H1 (cell line): ENCODE data around the gene POU6F2. TPM values are rescaled to one million over a fixed set of nuclear protein-coding genes. Genes with fewer than 3 reads are reported as not detected.

Experiments
- CTCF ChIA-PET: fragments of 300-600 bp; sonication (Branson Sonifier 250); formaldehyde crosslinking; loops from one replicate; lab custom pipeline; 2021; ENCODE audit not compliant: partially characterized antibody; lab: Charles Lee
- POLR2A ChIA-PET: fragments of 300-600 bp; sonication (Branson Sonifier 250); formaldehyde crosslinking; loops from one replicate; lab custom pipeline; 2021; ENCODE audit warnings: inconsistent platforms; ENCODE audit not compliant: partially characterized antibody; lab: Charles Lee
- DNase-seq, 2 experiments: peaks; one replicate each; pipeline versions ENCODE4 v3.0.0 to v3.0.0-alpha.2; 2010 to 2022; ENCODE audit warnings: low spot score in 2 of 2, low read depth in 1 of 2, mixed read lengths in 1 of 2
- FAIRE-seq: peaks from 2 replicates; lab custom pipeline; 2011; peaks lifted over from hg19 to GRCh38; lab: Jason Lieb, UNC
- H2AFZ ChIP-seq: 2 replicates; pipeline ENCODE4 v1.8.1; 2012; ENCODE audit warnings: low read length, inconsistent platforms
- H2AK5ac ChIP-seq: 2 replicates; pipeline ENCODE4 v1.6.1; 2013; ENCODE audit warnings: low read depth, low read length
- H2BK120ac ChIP-seq: replicated peaks from 2 replicates; pipeline ENCODE3; 2013; ENCODE audit warnings: low read depth, low read length, inconsistent platforms
- H2BK12ac ChIP-seq: 2 replicates; pipeline ENCODE4 v1.6.1; 2013; ENCODE audit warnings: low read depth, low read length
- H2BK15ac ChIP-seq: 2 replicates; pipeline ENCODE4 v1.6.1; 2013; ENCODE audit warnings: low read length
- H2BK20ac ChIP-seq: 2 replicates; pipeline ENCODE4 v1.6.1; 2013; ENCODE audit warnings: low read length
- H2BK5ac ChIP-seq: 2 replicates; pipeline ENCODE4 v1.6.1; 2013; ENCODE audit warnings: low read depth, low read length
- H3K14ac ChIP-seq: 2 replicates; pipeline ENCODE4 v1.6.1; 2013; ENCODE audit warnings: inconsistent platforms; ENCODE audit not compliant: insufficient read length
- H3K18ac ChIP-seq: 2 replicates; pipeline ENCODE4 v1.6.1; 2013; ENCODE audit warnings: low read length; ENCODE audit errors: extremely low read depth
- H3K23ac ChIP-seq: 2 replicates; pipeline ENCODE4 v1.6.1; 2013; ENCODE audit warnings: inconsistent platforms; ENCODE audit not compliant: insufficient read length
- H3K23me2 ChIP-seq: 2 replicates; pipeline ENCODE4 v1.6.1; 2013; ENCODE audit warnings: low read depth, low read length
- H3K27ac ChIP-seq: 2 replicates; pipeline ENCODE4 v1.6.1; 2011; ENCODE audit warnings: low read depth, low read length, inconsistent platforms
- H3K27me3 ChIP-seq, 4 experiments: replicated peaks in 1 of 4; 1 replicate in 1 of 4; 2 replicates in 3 of 4; pipeline versions ENCODE4 v1.6.1 to v1.8.1; 2011 to 2013; ENCODE audit warnings: low read length in 3 of 4, mild to moderate bottlenecking in 3 of 4, inconsistent platforms in 2 of 4, mixed read lengths in 2 of 4, moderate library complexity in 1 of 4; ENCODE audit not compliant: control insufficient read depth in 3 of 4, insufficient read depth in 3 of 4; ENCODE audit errors: extremely low read depth in 1 of 4
- H3K36me3 ChIP-seq, 4 experiments: 2 replicates each; pipeline versions ENCODE4 v1.6.1 to v1.8.1; 2011 to 2013; ENCODE audit warnings: mild to moderate bottlenecking in 4 of 4, low read length in 3 of 4, moderate library complexity in 2 of 4, control low read depth in 1 of 4, inconsistent platforms in 1 of 4; ENCODE audit not compliant: insufficient read depth in 4 of 4, control insufficient read depth in 2 of 4
- H3K4ac ChIP-seq: replicated peaks from 2 replicates; pipeline ENCODE3; 2013; ENCODE audit warnings: low read length, low read depth, mixed read lengths, inconsistent platforms; ENCODE audit not compliant: insufficient read length
- H3K4me1 ChIP-seq, 4 experiments: replicated peaks in 1 of 4; 1 replicate in 1 of 4; 2 replicates in 3 of 4; pipeline versions ENCODE4 v1.6.1 to v1.8.1; 2011 to 2013; ENCODE audit warnings: low read length in 3 of 4, inconsistent platforms in 2 of 4, mixed read lengths in 1 of 4; ENCODE audit not compliant: insufficient read depth in 4 of 4, control insufficient read depth in 3 of 4
- H3K4me2 ChIP-seq, 2 experiments: 2 replicates each; pipeline versions ENCODE4 v1.6.1 to v1.8.1; 2011 to 2013; ENCODE audit warnings: low read depth in 2 of 2, low read length in 2 of 2, control low read depth in 1 of 2, inconsistent platforms in 1 of 2, mild to moderate bottlenecking in 1 of 2; ENCODE audit not compliant: insufficient read depth in 1 of 2
- H3K4me3 ChIP-seq, 4 experiments: fragments of 200-600, 300-600 bp in 1 of 4; sonication (generic), shearing (Covaris generic), sonication (Bioruptor Twin) in 1 of 4; 2 replicates each; pipeline versions ENCODE4 v1.5.1 to v1.8.1; 2011 to 2016; ENCODE audit warnings: low read length in 4 of 4, low read depth in 3 of 4, control low read depth in 2 of 4, inconsistent platforms in 2 of 4, mild to moderate bottlenecking in 2 of 4, mixed read lengths in 1 of 4, moderate library complexity in 1 of 4; ENCODE audit not compliant: insufficient read depth in 2 of 4; ENCODE audit errors: extremely low read depth in 1 of 4
- H3K56ac ChIP-seq: replicated peaks from 2 replicates; pipeline ENCODE3; 2013; ENCODE audit warnings: low read depth, mild to moderate bottlenecking, mixed read lengths, low read length, inconsistent platforms; ENCODE audit not compliant: insufficient read length
- H3K79me1 ChIP-seq: 2 replicates; pipeline ENCODE4 v1.6.1; 2013; ENCODE audit warnings: low read depth, low read length, control low read depth
- H3K79me2 ChIP-seq, 2 experiments: 2 replicates each; pipeline versions ENCODE4 v1.6.1 to v1.8.1; 2012 to 2013; ENCODE audit warnings: low read length in 2 of 2, mild to moderate bottlenecking in 2 of 2, inconsistent platforms in 1 of 2; ENCODE audit not compliant: insufficient read depth in 2 of 2, control insufficient read depth in 1 of 2
- H3K9ac ChIP-seq, 4 experiments: replicated peaks in 1 of 4; 1 replicate in 1 of 4; 2 replicates in 3 of 4; pipeline versions ENCODE4 v1.6.1 to v1.8.1; 2011 to 2013; ENCODE audit warnings: low read depth in 3 of 4, low read length in 3 of 4, control low read depth in 2 of 4, mild to moderate bottlenecking in 2 of 4, moderate library complexity in 2 of 4, inconsistent platforms in 1 of 4; ENCODE audit errors: extremely low read depth in 1 of 4
- H3K9me3 ChIP-seq, 2 experiments: 2 replicates each; pipeline versions ENCODE4 v1.6.1 to v1.8.1; 2012 to 2013; ENCODE audit warnings: mild to moderate bottlenecking in 2 of 2, moderate library complexity in 2 of 2, control low read depth in 1 of 2, inconsistent platforms in 1 of 2, low read depth in 1 of 2, low read length in 1 of 2, mixed read lengths in 1 of 2; ENCODE audit not compliant: insufficient read depth in 2 of 2
- H4K20me1 ChIP-seq, 2 experiments: replicated peaks in 1 of 2; 2 replicates each; pipeline versions ENCODE3 to v1.8.1; 2011 to 2013; ENCODE audit warnings: inconsistent platforms in 2 of 2, low read length in 2 of 2, mild to moderate bottlenecking in 1 of 2; ENCODE audit not compliant: insufficient read depth in 2 of 2, control insufficient read depth in 1 of 2
- H4K5ac ChIP-seq: 2 replicates; pipeline ENCODE4 v1.6.1; 2013; ENCODE audit warnings: low read length, low read depth, mixed read lengths, inconsistent platforms; ENCODE audit not compliant: insufficient read length
- H4K8ac ChIP-seq: 2 replicates; pipeline ENCODE4 v1.8.0; 2013; ENCODE audit warnings: mild to moderate bottlenecking, moderate library complexity, low read length, inconsistent platforms; ENCODE audit not compliant: insufficient read depth; ENCODE audit errors: extremely low read depth
- H4K91ac ChIP-seq: replicated peaks from 2 replicates; pipeline ENCODE3; 2013; ENCODE audit warnings: low read length, mixed read lengths, inconsistent platforms; ENCODE audit not compliant: insufficient read length
- ATF2 ChIP-seq: IDR thresholded peaks from 2 replicates; pipeline ENCODE4 v1.6.1; 2012; ENCODE audit warnings: low read length, inconsistent platforms
- EGR1 ChIP-seq: IDR thresholded peaks from 2 replicates; pipeline ENCODE4 v1.6.1; 2011; ENCODE audit warnings: low read depth, low read length, borderline replicate concordance
- TAF1 ChIP-seq: IDR thresholded peaks from 2 replicates; pipeline ENCODE4 v1.6.1; 2011; ENCODE audit warnings: mild to moderate bottlenecking, low read depth, low read length
- TEAD4 ChIP-seq: IDR thresholded peaks from 2 replicates; pipeline ENCODE4 v1.6.1; 2012; ENCODE audit warnings: low read depth, low read length, inconsistent platforms, mixed read lengths
- ZNF274 ChIP-seq: IDR thresholded peaks from 2 replicates; pipeline ENCODE4 v1.7.0; 2012; ENCODE audit warnings: low read length, borderline replicate concordance; ENCODE audit errors: extremely low read depth
- WGBS, 2 experiments: shearing (Covaris generic) in 1 of 2; methylation state at CpG; one replicate each; pipeline versions ENCODE4 v1.1.6 to v1.1.7; 2013 to 2015; ENCODE audit warnings: low lambda C conversion rate in 2 of 2, mixed read lengths in 2 of 2, inconsistent platforms in 1 of 2, low coverage in 1 of 2, missing lambda C conversion rate in 1 of 2; ENCODE audit not compliant: insufficient replicate concordance in 2 of 2, insufficient coverage in 1 of 2, insufficient read length in 1 of 2; ENCODE audit errors: extremely low coverage in 1 of 2, missing lambda C conversion rate in 1 of 2; 5-methylcytosine and 5-hydroxymethylcytosine counted together
- polyA plus RNA-seq, 7 experiments: library from polyadenylated mRNA; depleted of rRNA in 3 of 7; stranded (reverse) in 5 of 7; unstranded in 2 of 7; fragments of >200 nt in 5 of 7; fragments of 200-250 nt in 2 of 7; gene quantifications; 1 replicate in 5 of 7; 2 replicates in 1 of 7; 4 replicates in 1 of 7; pipeline versions ENCODE4 v1.2.1 to v1.2.3, GENCODE V29; 2011 to 2013; ENCODE audit warnings: missing spikeins in 2 of 7, mixed read lengths in 2 of 7
- total RNA-seq: library from RNA; stranded (reverse); fragmentation: NEBNext Ultra II Directional; extraction: Animal tissue kit (Norgen Biotek cat#: 25700); gene quantifications from 2 replicates; pipeline ENCODE4 v1.2.1, GENCODE V29; 2021

The POU6F2 gene
- total and polyA plus RNA-seq, 2 of the 8 experiments (the other 6 are each of a cell fraction or from before 2014, with no cell fraction given) = 1.1 to 2.0 TPM

GRCh38 chr7:39100270-39100669, 122.6 kb downstream of the POU6F2 start:
- FAIRE-seq = no peak
- Histone ChIP-seq H3K36me3 (no peaks in the 10 kb centered on the region), H2AK5ac (no peak overlapping the region), H2BK12ac (no peak overlapping the region), H2BK120ac (no peak overlapping the region), H3K27me3 (no peaks in the 10 kb centered on the region), H3K56ac (no peak overlapping the region), H2BK15ac (no peak overlapping the region), H3K79me1 (no peaks in the 10 kb centered on the region), H3K23me2 (no peaks in the 10 kb centered on the region), H3K4me3 (no peak overlapping the region), H2BK20ac (no peak overlapping the region), H3K18ac (no peak overlapping the region), H4K20me1 (no peaks in the 10 kb centered on the region), H3K4me1 (no peaks in the 10 kb centered on the region), H3K9ac (no peak overlapping the region), H3K4ac (no peak overlapping the region), H3K27ac (no peak overlapping the region), H3K14ac (no peak overlapping the region), H2BK5ac (no peak overlapping the region), H3K79me2 (no peaks in the 10 kb centered on the region), H4K5ac (no peak overlapping the region), H3K9me3 (no peaks in the 10 kb centered on the region), H2AFZ (no peak overlapping the region), H3K23ac (no peak overlapping the region), H4K8ac (no peak overlapping the region), H3K4me2 (no peak overlapping the region), H4K91ac (no peak overlapping the region)
- ChIA-PET POLR2A (no interaction called here), CTCF (interaction anchor here (1.0 kb wide), 1 partner anchor 439 kb away, joined by 3 read pairs; no protein-coding TSS in a partner anchor)
- DNase-seq = no peak
- 96% methylated on average over 2 of the region's 2 CpGs; no CpG with 5 or more reads in 1 of the 2 experiments for WGBS, 2 experiments
- TF ChIP-seq TAF1 (no peak), TEAD4 (no peak), ZNF274 (no peak), EGR1 (no peak), ATF2 (no peak)
